Nephron (organoid): ENCODE data around the gene DPF3.

Source experiments
- H3K27ac Mint-ChIP-seq, 3 experiments: 2 replicates each; pipeline ENCODE4 v1.8.0; 2020; ENCODE audit warnings: mixed read lengths in 3 of 3, mild to moderate bottlenecking in 2 of 3, moderate library complexity in 1 of 3
- H3K27me3 Mint-ChIP-seq: 2 replicates; pipeline ENCODE4 v1.8.0; 2021; ENCODE audit warnings: low read depth, mild to moderate bottlenecking, moderate library complexity, mixed read lengths
- H3K36me3 Mint-ChIP-seq: 2 replicates; pipeline ENCODE4 v1.8.0; 2020; ENCODE audit warnings: low read depth, mixed read lengths
- H3K4me1 Mint-ChIP-seq: 2 replicates; pipeline ENCODE4 v1.8.0; 2020; ENCODE audit warnings: mixed read lengths
- H3K4me3 Mint-ChIP-seq, 3 experiments: 2 replicates each; pipeline ENCODE4 v1.8.0; 2020; ENCODE audit warnings: mild to moderate bottlenecking in 3 of 3, mixed read lengths in 3 of 3, moderate library complexity in 2 of 3
- H3K9me3 Mint-ChIP-seq: 2 replicates; pipeline ENCODE4 v1.8.0; 2020; ENCODE audit warnings: mixed read lengths
- TF ChIP-seq, protein P1 (sequence below), 3 experiments: fragments of 200-600 bp; sonication (generic); IDR thresholded peaks; one replicate each; pipeline ENCODE4 v1.5.0; 2021; ENCODE audit warnings: antibody characterized with exemption in 3 of 3; ENCODE audit not compliant: unreplicated experiment in 3 of 3

DPF3 gene

DNA sequence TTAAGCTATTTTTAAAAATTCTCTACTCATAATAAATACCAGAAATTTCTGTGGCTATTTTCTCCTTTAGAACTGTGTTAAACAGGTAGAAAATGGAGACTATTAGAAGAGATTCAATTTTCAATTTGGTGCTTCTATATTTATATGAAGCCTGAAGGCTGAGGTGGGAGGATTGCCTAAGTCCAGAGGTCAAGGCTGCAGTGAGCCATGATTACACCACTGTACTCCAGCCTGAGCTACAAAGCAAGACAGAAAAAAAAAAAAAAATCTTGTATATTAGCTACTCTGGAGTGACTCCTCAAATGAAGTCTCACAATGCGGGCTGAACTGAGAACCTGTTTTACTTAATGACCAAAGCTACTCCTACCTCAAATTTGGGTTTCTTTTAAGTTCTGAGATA lies 9.8 kb upstream of the DPF3 start:
- peaks cover 4% of the 10 kb centered on the region for H3K9me3 Mint-ChIP-seq
- H3K36me3 Mint-ChIP-seq: no peaks in the 10 kb centered on the region
- peaks cover 13% of the 10 kb centered on the region for H3K4me1 Mint-ChIP-seq
- H3K27me3 Mint-ChIP-seq: peaks cover 12% of the 10 kb centered on the region
- H3K27ac Mint-ChIP-seq: no peak overlapping the region
- no peak overlapping the region for H3K4me3 Mint-ChIP-seq
- TF ChIP-seq, protein P1, sequence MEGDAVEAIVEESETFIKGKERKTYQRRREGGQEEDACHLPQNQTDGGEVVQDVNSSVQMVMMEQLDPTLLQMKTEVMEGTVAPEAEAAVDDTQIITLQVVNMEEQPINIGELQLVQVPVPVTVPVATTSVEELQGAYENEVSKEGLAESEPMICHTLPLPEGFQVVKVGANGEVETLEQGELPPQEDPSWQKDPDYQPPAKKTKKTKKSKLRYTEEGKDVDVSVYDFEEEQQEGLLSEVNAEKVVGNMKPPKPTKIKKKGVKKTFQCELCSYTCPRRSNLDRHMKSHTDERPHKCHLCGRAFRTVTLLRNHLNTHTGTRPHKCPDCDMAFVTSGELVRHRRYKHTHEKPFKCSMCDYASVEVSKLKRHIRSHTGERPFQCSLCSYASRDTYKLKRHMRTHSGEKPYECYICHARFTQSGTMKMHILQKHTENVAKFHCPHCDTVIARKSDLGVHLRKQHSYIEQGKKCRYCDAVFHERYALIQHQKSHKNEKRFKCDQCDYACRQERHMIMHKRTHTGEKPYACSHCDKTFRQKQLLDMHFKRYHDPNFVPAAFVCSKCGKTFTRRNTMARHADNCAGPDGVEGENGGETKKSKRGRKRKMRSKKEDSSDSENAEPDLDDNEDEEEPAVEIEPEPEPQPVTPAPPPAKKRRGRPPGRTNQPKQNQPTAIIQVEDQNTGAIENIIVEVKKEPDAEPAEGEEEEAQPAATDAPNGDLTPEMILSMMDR (IDR thresholded peaks at IDR 0.05; ENCODE audit: unreplicated experiment in 3 of 3): no peak

DNA sequence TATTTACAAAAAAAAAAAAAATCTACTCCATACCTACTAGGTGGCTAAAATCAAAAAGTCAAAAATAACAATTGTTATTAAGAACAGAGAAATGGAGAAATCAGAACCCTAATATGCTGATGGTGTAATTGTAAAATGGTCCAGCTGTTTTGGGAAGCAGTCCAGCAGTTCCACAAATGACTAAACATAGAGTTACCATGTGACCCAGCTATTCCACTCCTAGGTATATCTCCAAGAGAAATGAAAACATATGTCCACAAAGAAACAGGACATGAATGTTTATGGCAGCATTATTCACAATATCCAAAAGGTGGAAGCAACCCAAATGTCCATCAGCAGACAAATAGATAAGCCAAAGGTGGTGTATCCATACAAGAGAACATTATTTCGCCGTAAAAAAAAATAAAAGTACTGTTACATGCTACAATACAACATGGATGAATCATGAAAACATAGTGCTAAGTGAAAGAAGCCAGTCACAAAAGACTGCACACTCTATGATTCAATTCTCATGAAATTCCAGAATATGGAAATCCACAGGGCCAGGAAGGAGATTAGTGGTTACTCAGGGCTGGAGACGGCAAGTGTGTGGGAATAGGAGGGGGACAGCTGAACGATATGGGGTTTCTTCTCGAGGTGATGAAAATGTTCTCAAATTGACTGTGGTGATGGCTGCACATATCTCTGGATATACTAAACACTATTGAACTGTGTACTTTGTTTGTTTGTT lies 9.1 kb upstream of the DPF3 start:
- H3K9me3 Mint-ChIP-seq: peaks cover 4% of the 10 kb centered on the region
- H3K27me3 Mint-ChIP-seq: peaks cover 13% of the 10 kb centered on the region
- peaks cover 11% of the 10 kb centered on the region for H3K4me1 Mint-ChIP-seq
- H3K36me3 Mint-ChIP-seq: no peaks in the 10 kb centered on the region
- H3K27ac Mint-ChIP-seq: no peak overlapping the region
- TF ChIP-seq, protein P1 (IDR thresholded peaks at IDR 0.05; ENCODE audit: unreplicated experiment in 3 of 3): no peak
- no peak overlapping the region for H3K4me3 Mint-ChIP-seq

DNA sequence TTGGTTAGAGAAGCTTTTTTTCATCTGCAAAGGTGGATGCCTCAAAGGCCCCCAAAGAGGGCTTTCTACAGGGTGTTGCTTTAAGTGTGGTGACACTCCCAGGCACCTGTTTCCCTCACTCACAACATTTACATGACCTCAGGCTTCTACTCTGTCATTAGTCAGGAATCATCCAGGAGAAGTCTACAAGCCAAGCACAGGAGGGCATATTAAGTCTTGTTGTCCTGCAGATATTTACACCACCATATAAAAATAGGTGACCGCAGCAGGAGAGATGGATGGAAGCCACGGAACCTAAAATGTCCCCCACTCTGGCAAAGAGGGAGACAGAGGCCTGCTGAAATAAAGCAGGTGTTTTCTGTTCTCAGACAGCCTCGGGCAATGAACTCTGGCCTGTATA lies 7.5 kb upstream of the DPF3 start:
- no peaks in the 10 kb centered on the region for H3K36me3 Mint-ChIP-seq

DNA sequence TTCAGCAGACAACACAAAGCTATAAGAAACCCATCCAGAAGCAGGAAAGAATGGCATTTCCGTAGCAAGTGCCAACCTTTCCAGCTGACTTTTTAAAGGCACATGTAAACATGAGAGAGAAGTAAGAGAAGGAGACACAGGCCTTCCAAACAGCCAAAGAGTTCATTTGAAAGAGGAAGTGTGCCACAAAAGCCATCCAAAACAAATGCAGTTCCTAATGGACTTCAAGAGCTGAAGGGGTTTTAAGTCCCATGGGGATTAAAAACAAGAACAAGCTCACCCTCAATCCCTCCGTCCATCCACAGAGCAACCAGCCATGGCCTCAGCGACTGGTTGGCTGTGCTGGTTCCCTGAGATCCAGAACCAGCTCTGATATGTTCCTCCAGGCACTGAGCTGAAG lies 4.5 kb upstream of the DPF3 start:
- Mint-ChIP-seq H3K27ac (no peak overlapping the region), H3K36me3 (no peaks in the 10 kb centered on the region), H3K4me3 (no peak overlapping the region), H3K27me3 (peaks cover 39% of the 10 kb centered on the region), H3K4me1 (peaks cover 21% of the 10 kb centered on the region), H3K9me3 (peaks cover 4% of the 10 kb centered on the region)
- TF ChIP-seq, protein P1 (IDR thresholded peaks at IDR 0.05; ENCODE audit: unreplicated experiment in 3 of 3): no peak

More for the DNA sequence above, 7.5 kb upstream of the DPF3 start:
- H3K27me3 Mint-ChIP-seq: peaks cover 18% of the 10 kb centered on the region
- H3K4me1 Mint-ChIP-seq: no peaks in the 10 kb centered on the region
- TF ChIP-seq, protein P1 (IDR thresholded peaks at IDR 0.05; ENCODE audit: unreplicated experiment in 3 of 3): no peak
- H3K27ac Mint-ChIP-seq: no peak overlapping the region
- H3K4me3 Mint-ChIP-seq: no peak overlapping the region
- peaks cover 4% of the 10 kb centered on the region for H3K9me3 Mint-ChIP-seq

DNA sequence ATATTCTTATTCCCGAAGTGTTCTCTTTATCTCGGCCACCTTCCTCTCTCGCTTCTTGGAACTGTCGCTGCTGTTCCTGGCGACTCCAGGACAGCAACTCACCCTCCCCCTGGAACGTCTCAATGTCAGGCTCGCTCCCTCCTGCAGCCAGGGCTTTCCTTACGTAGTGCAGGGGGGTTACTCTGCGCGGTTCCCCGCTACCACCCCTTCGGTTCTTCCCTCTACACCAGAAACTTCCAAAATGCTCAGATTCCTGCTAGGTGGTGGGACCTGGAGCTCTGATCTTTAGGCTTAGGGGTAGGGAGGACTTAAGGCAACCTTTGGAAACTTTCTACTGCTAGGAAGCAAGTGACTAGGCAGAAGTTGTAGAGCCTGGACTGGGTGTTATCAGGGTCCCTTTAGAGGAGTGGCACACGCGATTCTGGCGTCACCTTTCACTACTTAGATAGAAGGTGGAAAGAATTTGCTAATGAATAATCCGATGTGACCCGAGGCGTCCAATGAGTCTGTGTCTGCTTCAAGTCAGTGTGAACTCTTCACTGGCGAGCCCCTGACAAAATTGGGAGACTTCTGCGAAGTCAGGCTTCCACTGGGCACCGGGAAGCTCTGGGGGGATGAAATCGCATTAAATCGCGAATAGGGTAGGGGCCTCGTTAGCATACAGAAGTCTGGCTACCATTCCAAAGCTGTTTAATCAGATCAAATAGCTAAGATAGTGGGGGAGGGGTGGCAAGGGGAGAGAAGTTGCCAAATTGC lies 900 bp upstream of the DPF3 start:
- TF ChIP-seq, protein P1 (IDR thresholded peaks at IDR 0.05; ENCODE audit: unreplicated experiment in 3 of 3): no peak
- H3K4me3 Mint-ChIP-seq: peak overlapping the region; percentile 86 to 93 (median 89)
- H3K27ac Mint-ChIP-seq: peak overlapping the region; percentile 74 to 90 (median 74)
- peaks cover 34% of the 10 kb centered on the region for H3K4me1 Mint-ChIP-seq
- no peaks in the 10 kb centered on the region for H3K9me3 Mint-ChIP-seq
- H3K27me3 Mint-ChIP-seq: peaks cover 69% of the 10 kb centered on the region
- no peaks in the 10 kb centered on the region for H3K36me3 Mint-ChIP-seq
